ENCODE measurements around the gene CACNA2D3. TPM values are rescaled to one million over a fixed set of nuclear protein-coding genes. Genes with fewer than 3 reads are reported as not detected.

The CACNA2D3 gene
- total and polyA plus RNA-seq, 12 donors, result 0.26 to 13.7 (median 2.8) TPM; not detected in 1

- H3K4me1 ChIP-seq (replicated peaks in 1 of 2), result no peaks in the 10 kb centered on the region
- 56 to 74% (median 64%) methylated on average over 2 of the region's 2 CpGs for WGBS, 4 donors
- intact Hi-C loops (cut with DNase I), result no loop called here
- no peak overlapping the region for H3K27ac ChIP-seq
- no peaks in the 10 kb centered on the region for H3K9me3 ChIP-seq (replicated peaks in 1 of 3)
- H3K36me3 ChIP-seq (replicated peaks in 1 of 2), result no peaks in the 10 kb centered on the region
- no peak for TF ChIP-seq POLR2A (IDR thresholded peaks at IDR 0.05)
- no peak for TF ChIP-seq CTCF (IDR thresholded peaks at IDR 0.05)
- H3K27me3 ChIP-seq, result no peaks in the 10 kb centered on the region
- no peak overlapping the region for H3K4me3 ChIP-seq
- DNase-seq, result no peak
Measured at GRCh38 chr3:55061720-55062034, 939.3 kb downstream of the CACNA2D3 start.

GRCh38 chr3:55064164-55064563, 941.8 kb downstream of the CACNA2D3 start:
- Histone ChIP-seq H3K36me3 (replicated peaks in 1 of 2) (no peaks in the 10 kb centered on the region), H3K9me3 (replicated peaks in 1 of 3) (no peaks in the 10 kb centered on the region), H3K27me3 (no peaks in the 10 kb centered on the region), H3K4me3 (no peak overlapping the region), H3K27ac (no peak overlapping the region), H3K4me1 (replicated peaks in 1 of 2) (no peaks in the 10 kb centered on the region)
- DNase-seq, result no peak
- intact Hi-C loops (cut with DNase I), result no loop called here
- no peak for TF ChIP-seq POLR2A (IDR thresholded peaks at IDR 0.05)
- 88 to 100% (median 91%) methylated on average over 2 of the region's 2 CpGs for WGBS, 4 donors

GRCh38 chr3:55065331-55065730, 943.0 kb downstream of the CACNA2D3 start:
- no peaks in the 10 kb centered on the region for H3K9me3 ChIP-seq (replicated peaks in 1 of 3)
- TF ChIP-seq POLR2A (IDR thresholded peaks at IDR 0.05), result no peak
- no peak for TF ChIP-seq CTCF (IDR thresholded peaks at IDR 0.05)
- H3K27ac ChIP-seq, result no peak overlapping the region
- intact Hi-C loops (cut with DNase I), result no loop called here
- H3K27me3 ChIP-seq, result no peaks in the 10 kb centered on the region
- DNase-seq, result no peak
- no peaks in the 10 kb centered on the region for H3K36me3 ChIP-seq (replicated peaks in 1 of 2)
- WGBS, 4 donors, result 85 to 89% (median 89%) methylated on average over 4 of the region's 4 CpGs
- no peak overlapping the region for H3K4me3 ChIP-seq
- H3K4me1 ChIP-seq (replicated peaks in 1 of 2), result no peaks in the 10 kb centered on the region

GRCh38 chr3:55066551-55067047, 944.2 kb downstream of the CACNA2D3 start:
- H3K36me3 ChIP-seq (replicated peaks in 1 of 2), result no peaks in the 10 kb centered on the region
- no peak for DNase-seq
- intact Hi-C loops (cut with DNase I), result no loop called here
- no peak overlapping the region for H3K4me3 ChIP-seq
- H3K27ac ChIP-seq, result no peak overlapping the region
- no peaks in the 10 kb centered on the region for H3K9me3 ChIP-seq (replicated peaks in 1 of 3)
- 68 to 86% (median 73%) methylated on average over 9 of the region's 9 CpGs for WGBS, 4 donors
- no peak for TF ChIP-seq CTCF (IDR thresholded peaks at IDR 0.05)
- TF ChIP-seq POLR2A (IDR thresholded peaks at IDR 0.05), result no peak
- no peaks in the 10 kb centered on the region for H3K4me1 ChIP-seq (replicated peaks in 1 of 2)
- no peaks in the 10 kb centered on the region for H3K27me3 ChIP-seq

- intact Hi-C loops (cut with DNase I), result no loop called here
- Histone ChIP-seq H3K4me1 (replicated peaks in 1 of 2) (no peaks in the 10 kb centered on the region), H3K9me3 (replicated peaks in 1 of 3) (no peaks in the 10 kb centered on the region), H3K4me3 (no peak overlapping the region), H3K27ac (no peak overlapping the region), H3K36me3 (replicated peaks in 1 of 2) (no peaks in the 10 kb centered on the region), H3K27me3 (no peaks in the 10 kb centered on the region)
- TF ChIP-seq CTCF (IDR thresholded peaks at IDR 0.05) (no peak), POLR2A (IDR thresholded peaks at IDR 0.05) (no peak)
- DNase-seq, result no peak
Measured at GRCh38 chr3:55069950-55070349, 947.6 kb downstream of the CACNA2D3 start.
